GM19043 (cell line): ENCODE measurements around the gene SORBS1.

Experiments used
- ATAC-seq: cut with Tn5 transposase; IDR thresholded peaks from one replicate; pipeline ENCODE4 v1.9.1; 2021; ENCODE audit warnings: low read depth; ENCODE audit not compliant: unreplicated experiment

Gene SORBS1

DNA sequence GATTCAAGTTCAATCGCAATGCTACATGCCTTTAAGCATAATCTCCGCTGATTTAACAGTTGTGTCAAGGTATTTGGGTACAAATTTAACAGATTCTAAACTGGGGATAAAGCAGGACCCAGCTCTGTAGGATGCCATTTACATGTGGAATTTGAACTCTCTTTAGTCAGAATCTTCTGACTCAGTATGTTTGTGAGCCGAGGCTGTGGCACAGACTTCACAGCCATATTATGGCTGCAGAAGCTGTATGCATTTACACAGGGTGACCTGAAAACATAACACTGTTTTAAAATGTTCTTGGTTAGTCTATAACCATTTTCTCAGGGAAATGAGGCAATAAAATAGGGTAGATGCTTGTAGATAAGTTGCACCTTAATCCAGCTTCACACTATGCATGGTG, 279.1 kb downstream of the SORBS1 start:
- no peak for ATAC-seq

DNA sequence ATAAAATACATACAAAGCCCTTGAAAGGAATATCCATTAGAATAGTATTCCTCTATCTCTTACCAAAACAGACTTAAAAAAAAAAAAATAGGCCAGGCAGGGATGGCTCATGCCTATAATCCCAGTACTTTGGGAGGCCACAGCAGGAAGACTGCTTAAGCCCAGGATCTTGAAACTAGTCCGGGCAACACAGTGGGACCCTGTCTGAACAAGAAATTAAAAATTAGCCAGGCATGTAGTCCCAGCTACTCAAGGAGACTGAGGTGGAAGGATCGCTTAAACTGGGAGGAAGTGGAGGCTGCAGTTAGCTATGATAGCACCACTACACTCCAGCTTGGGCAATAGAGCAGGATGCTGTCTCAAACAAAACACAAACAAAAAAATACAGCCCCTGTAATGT, 280.0 kb downstream of the SORBS1 start:
- no peak for ATAC-seq

DNA sequence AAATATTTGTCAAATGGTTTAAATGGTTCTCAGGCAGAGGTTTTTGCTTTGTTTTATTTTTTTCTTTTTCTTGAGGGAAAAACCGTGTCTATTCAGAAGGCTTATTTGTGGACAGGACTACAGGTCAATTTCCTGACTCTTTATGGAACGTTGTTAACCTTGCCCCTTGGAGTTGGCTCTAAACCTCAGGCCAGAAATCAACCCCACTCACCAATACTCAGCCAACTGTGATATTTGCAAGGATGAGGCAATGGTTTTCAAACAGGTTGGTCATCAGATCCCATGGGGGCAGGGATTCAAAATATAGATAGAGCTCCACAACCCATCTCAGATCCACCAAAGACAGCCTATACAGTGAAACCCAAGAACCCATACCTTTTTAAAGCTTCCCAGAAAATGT, 280.5 kb downstream of the SORBS1 start:
- no peak for ATAC-seq

DNA sequence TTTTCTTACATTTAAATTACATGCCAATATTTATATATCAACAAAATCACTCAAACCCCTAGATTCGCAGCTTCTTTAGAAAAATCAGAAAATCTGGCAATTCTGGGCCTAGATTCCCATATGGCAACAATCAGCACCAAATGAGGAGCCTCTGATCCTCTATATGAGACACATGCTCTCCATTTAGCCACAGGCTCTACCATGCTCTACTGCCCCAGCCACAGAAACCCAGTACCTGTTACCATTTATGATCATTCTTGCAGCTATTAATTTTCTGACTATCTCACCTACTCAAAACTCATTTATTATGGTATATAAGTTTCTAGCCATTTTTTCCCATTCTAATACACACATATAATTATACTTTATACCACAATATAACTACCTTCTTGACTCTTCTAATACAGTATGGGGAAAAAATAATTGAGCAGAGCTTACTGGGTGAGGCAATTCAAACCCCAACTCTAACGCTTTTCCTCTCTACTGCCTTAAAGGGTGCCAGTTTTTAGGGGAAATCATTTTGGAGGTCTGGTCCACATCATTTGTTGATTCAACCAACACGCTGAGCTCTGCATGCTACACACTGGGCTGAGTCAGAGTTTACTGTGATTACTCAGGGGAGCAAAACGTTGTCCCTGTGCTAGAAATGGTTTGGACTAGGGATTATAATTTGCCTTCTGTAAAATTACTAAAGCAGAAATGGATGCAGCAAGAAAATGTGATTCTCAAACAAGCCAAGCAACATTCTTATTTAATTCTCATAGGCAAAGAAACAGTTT, 281.9 kb downstream of the SORBS1 start:
- no peak for ATAC-seq

DNA sequence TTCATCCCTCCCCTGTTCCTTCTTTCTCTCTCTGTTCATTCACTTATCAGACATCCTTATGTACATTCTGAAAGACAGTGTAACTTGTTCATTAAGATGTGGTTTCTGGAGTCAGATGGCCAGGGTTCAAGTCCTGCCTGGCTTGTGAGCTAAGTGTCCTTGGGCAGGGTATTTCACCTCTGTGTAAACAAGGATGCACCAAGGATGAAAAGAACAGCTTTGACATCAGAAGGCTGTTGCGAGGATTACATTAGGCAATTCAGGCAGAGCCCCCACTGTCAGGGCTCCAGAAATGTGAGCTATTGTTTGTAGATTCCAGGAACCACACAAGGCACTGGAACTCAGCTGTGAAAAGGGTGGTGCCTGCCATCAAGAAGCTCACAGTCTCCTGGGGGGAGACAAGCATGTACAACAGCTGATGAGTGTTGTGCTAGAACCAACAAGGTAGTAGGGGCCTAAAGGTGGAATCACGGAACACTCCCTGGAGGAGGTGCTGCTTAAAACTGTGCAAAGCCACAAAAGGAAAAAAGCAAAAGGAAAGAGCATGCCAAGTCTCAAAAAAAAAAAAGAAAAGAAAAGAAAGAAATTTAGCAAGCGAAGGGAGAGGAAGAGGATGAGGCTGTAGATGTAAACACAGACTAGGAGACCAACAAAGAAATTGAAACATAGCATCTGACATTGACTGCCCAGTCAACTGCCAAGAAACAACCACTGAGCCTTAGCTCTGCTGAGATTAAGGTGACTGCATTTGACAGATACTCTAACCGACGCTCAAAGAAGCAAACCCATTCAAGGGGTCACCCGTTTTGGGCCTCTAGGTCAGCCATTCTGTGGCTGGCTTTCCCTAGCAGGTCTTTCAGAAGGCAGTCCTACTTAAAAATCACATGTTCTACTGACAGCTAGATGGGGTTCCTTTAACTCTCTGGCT, 282.8 kb downstream of the SORBS1 start:
- no peak for ATAC-seq

DNA sequence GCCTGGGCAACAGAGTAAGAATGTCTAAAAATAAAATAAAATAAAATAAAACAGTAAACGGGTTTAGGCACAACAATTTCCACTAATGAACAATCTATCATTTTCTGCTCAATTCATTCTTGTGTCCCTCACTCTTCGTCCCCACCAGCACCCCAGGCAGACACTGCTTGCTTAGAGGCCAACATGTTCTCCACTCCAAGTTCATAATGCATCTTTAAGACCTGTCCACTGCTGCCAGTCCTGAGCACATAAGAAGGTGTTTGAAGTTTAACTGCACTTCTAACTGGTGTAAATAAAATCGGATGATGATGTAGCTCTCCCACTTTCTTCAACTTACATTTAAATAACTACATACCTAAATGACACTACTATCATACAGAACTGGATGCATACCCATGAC, 283.6 kb downstream of the SORBS1 start:
- ATAC-seq = no peak

DNA sequence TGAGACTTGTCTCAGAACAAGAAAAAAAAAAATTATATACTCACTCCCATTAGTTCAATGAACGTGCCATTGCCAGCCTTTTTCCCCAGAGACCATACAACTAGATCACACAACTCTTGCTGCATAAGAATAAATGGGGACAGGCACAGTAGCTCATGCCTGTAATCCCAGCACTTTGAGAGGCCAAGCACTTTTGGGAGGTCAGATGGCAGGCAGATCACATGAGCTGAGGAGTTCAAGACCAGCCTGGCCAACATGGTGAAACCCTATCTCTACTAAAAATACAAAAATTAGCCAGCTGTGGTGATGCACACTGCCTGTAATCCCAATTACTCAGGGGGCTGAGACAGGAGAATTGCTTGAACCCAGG, 284.0 kb downstream of the SORBS1 start:
- no peak for ATAC-seq

DNA sequence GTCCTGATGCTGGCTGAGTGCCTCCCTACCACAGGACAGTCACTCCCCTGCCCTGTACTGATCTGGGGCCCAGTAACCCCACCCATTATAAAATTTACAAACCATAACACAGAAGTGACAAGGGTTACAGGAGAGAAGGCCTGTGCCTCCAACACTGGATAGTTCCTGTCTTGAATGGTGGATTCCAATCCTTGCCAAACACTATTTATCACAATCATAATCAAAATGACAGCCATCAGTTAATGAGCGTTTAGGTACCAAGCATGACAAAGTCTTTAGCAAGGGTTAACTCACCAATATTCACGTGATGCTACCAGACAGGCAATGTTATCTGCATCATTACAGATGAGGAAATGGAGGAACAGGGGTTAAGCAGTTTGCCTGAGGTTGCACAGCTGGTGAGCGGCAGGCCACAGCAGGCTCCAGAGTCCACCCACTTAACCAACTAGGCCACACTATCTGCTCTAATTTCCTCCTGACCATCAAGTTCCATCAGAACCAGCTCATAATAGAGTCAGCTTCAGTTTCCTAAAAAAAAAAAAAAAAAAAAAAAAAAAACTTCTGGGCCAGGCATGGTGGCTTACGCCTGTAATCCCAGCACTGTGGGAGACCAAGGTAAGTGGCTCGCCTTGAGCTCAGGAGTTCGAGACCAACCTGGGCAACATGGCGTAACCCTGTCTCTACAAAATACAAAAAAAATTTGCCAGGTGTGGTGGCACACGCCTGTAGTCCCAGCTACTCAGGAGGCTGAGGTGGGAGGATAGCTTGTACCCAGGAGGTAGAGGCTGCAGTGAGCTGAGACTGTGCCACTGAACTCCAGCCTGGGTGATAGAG, 284.6 kb downstream of the SORBS1 start:
- ATAC-seq = no peak

DNA sequence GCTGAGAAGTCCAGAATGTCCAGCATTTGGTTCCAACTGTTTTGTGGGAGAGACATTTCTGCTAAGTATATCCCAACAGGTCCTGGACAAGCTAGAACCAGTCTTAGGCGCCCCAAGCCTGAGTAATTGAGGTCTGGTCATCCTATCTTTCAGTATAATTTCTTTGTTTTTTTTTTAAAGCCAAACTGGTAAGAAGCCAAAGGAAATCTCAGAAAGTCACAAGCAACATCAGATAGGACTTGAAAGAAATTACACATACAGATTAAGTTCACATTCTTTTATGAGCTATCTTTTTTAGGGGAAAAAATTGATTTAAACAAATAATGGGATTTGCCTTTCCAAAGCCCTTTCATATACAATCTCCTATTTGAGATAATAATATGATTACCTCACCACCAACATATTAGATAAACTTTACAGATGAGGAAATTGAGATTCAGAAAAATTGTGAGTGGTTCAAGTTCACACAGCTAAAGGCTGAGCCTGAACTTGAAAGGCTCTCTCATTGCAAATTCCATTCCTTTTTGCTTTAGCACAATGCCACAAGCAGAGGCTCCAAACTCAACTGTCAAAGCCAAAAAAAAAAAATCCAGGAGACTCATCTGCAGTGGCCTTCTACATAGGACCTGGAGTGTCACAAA, 285.3 kb downstream of the SORBS1 start:
- no peak for ATAC-seq

DNA sequence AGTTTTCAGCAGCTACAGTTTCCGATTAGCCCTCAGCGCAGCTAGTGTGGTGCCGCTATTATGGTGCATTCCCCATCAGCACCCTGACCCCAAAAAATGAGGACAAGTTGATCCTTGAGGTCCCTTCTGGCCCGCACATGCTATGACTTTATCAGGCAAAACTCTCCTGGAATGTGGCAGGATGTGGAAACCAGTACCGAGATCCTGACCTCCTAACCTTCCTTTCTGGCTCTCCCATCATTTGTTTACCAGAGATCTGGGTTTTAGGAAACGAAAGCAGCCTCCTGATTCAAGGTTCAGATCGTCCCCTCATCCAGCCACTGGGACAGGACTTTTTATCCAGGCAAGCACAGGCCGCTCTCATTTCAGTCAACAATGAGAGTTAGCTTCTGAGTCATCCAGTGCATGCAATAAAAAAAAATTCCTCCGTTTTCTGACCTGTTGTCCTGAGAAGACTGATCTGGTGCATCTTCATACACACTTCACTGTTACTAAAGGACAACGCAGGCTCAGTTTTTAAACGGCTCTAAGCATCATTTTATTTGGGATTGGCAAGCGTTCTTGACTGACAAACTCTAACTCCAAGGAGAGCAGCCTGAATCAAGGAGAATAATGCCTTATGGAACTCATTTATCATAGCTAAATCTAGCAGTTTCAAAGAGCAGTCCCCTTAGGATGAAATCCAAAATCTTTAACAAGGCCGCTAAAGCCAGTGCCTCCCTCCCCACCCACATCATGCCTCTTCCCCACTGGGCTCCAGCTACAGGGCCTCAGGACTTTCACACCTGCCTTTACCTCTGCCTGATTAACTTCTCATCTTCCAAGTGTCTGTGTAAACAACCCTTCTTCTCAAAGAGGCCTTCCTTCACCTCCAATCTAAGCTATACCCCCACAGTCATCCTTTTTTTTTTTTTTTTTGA, 287.5 kb downstream of the SORBS1 start:
- ATAC-seq = no peak

DNA sequence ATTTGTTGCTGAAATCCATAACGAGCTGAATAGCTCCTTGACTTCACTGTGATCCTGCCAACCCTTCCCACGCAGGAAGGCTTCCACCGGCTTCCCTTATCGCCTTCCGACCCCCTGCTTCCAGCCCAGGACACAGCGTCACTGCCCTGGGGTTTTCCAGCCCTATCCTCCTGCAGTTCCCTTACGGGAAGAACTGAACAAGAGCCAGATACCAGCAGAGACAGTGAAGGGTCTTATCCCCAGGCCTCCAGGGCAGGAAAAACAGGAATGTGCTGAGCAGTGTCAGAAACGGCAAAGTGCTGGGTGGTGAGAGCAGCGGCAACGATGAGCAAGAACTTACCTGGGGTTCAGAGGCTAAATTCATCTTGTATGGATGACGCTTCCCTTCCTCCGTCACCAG, 292.7 kb downstream of the SORBS1 start:
- no peak for ATAC-seq

DNA sequence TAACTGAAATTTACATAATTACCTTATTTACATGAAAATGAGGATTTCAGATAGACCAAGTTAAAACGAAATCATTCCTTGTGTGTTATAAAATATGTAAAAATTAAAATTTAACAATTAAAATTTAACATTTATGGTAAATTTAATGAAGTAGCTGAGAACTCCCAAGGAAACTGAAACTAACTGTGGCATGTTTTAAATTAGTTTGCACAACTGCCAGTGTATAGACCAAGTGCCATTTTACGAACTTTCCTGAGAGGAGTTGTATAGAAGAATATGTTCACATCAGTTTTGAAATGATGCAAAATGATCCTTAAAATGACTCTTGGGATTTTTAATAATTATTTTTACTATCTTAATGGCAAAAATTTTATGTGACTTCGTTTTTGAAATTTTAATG, 293.9 kb downstream of the SORBS1 start:
- ATAC-seq = no peak

DNA sequence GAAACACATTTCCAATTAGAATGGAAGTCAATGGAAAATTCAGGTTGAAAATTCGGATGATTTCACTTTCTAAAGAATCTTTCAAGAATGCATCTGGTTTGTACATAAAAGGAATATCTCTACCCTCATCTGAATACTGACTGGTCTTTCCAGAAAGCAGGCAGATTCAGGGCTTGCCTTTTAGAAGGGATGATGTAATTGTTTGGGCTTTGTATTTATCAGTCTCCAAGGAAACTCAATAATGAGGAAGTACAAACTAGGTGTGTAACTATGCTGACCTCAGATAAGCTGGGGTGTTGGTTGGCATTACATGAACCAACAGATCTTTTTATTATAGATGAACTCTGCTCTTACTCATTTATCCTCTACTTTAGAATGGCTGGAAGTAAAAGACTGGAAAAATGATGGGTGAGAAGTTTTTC, 294.5 kb downstream of the SORBS1 start:
- peak; percentile 79 for ATAC-seq

DNA sequence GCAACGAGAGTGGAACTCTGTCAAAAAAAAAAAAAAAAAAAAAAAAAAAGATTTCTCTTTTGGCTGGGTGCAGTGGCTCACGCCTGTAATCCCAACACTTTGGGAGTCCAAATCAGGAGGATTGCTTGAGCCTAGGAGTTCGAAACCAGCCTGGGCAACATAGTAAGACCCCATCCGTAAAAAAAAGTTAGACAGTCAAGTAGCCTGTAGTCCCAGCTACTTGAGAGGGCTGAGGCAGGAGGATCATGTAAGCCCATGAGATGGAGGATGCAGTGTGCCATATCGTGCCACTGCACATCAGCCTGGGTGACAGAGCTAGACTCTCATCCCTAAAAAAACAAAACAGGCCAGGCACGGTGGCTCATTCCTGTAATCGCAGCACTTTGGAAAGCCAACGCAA, 295.6 kb downstream of the SORBS1 start:
- ATAC-seq = no peak

DNA sequence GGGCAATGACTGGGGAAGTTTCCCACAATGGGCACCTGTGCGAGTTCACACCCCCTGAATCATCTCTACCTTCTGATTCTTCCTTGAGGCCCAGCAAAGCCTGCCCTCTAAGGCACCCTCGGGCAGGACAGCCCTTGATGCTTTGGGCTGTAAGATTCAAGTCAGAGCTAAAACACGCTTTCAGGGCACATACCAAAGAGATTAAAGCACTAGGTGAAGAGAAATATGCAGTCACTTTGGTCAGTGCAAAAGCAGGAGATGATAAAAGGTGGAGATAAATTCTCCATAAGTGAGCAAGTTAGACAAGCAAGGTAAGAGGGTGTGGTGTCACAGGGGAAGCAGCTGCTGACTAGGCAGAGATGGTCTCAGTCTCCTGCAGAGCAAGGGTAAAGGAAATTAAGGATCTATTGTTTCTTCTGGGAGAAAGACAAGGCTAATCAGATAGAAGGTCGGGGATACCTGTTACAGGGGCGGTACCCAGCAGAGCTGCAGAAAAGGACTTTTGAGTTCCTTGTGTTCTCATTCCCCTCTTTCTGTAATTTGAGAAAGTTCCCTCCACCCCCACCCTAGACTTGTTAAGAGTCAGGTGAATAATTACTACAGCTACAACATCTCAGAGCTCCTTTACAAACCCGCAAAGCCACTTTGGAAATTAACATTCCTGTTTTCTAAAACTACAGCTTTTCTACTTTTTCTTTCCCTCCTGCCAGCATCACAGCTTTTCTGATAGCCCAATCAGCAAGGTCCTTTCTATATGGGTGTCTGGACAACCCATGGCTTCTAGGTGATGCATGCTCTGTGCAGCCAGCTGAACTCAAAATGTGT, 296.7 kb downstream of the SORBS1 start:
- no peak for ATAC-seq

DNA sequence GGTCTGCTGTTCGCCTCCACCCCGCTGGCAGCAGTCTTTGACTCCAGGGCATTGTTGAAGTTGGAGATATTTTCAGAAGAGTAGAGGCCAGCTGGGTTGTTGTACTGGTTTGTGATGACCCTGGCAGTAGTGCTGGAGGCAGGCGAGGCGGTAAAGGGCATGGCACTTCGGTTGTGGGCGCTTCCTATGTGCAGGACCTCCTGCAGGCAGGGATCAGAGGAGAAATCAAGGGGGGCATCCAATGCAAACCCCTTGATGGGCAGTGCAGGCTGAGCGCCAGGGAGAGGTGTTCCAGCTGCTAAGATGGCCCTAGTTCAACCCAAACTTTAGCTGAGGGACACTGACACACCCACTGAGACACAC, 297.3 kb downstream of the SORBS1 start:
- no peak for ATAC-seq

DNA sequence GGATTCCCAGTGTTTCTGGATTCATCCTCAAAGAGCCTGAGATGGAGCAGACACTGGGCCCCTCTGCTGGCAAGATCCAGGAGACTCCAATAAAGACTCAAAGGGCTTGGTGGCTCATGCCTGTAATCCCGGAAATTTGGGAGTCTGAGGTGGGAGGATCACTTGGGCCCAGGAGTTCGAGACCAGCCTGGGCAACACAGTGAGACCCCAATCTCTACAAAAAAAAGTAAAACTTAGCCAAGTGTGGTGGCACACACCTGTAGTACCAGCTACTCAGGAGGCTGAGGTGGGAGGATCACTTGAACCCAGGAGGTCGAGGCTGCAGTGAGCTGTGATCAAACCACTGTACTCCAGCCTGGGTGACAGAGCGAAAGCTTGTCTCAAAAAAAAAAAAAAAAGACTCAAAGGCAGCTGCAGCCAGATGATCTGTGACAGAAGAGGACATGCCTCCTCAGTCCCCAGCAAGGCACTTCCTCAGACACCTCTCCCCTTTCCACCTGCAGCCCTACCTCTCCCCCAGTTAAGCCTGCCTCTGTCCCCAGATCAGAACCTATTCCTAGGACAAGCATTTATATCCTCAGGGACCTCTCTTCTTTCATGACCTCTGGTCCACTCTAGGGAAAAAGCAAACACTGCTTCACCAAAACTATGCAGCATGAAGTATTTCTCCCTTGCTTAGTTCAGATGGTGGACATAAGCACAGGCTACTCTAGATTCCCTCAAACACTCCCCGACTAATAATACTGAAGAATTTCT, 298.2 kb downstream of the SORBS1 start:
- no peak for ATAC-seq

DNA sequence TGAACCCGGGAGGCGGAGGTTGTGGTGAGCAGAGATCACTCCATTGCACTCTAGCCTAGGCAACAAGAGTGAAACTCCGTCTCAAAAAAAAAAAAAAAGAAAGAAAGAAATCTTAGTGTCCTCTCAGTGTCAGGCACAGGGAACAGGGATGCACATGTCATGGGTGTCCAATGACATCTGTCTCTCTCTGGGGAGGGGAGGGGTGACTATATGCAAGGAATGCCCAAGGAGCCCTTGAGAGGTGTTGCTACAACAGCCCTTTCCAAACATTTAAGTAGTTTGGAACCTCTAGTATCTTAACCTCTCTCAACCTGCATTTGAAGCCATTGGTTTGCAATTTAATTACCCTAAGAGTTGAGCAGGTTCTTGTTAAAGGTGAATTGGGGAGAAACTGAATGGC, 299.2 kb downstream of the SORBS1 start:
- ATAC-seq = no peak
